Stimulated activated naive CD8-positive, alpha-beta T cell treated with anti-CD3 and anti-CD28 coated beads, Interleukin-15, amount 100 ng/mL, for 72 hours (primary cell): ENCODE data around the gene GLRX3.

Source experiments
- ATAC-seq: fragments of 150-1000 bp; cut with Tn5 transposase; 2 replicates; pipeline ENCODE4 v1.10.0; 2021; ENCODE audit warnings: mild to moderate bottlenecking, moderate library complexity
- DNase-seq, 2 donors: peaks; one replicate each; pipeline ENCODE4 v3.0.0; 2021 to 2022
- H3K27ac Mint-ChIP-seq, 2 donors: one replicate each; pipeline ENCODE4 v1.8.0; 2022; ENCODE audit warnings: mild to moderate bottlenecking in 2 of 2, mixed read lengths in 2 of 2, moderate library complexity in 2 of 2
- H3K27me3 Mint-ChIP-seq: one replicate; pipeline ENCODE4 v1.8.0; 2022; ENCODE audit warnings: mixed read lengths
- H3K4me1 Mint-ChIP-seq: one replicate; pipeline ENCODE4 v1.8.0; 2022; ENCODE audit warnings: mild to moderate bottlenecking, mixed read lengths
- H3K4me3 Mint-ChIP-seq, 2 donors: one replicate each; pipeline ENCODE4 v1.8.0; 2022; ENCODE audit warnings: mild to moderate bottlenecking in 2 of 2, mixed read lengths in 2 of 2, moderate library complexity in 1 of 2
- H3K9me3 Mint-ChIP-seq, 2 donors: one replicate each; pipeline ENCODE4 v1.8.0; 2022; ENCODE audit warnings: mixed read lengths in 2 of 2

The GLRX3 gene

DNA sequence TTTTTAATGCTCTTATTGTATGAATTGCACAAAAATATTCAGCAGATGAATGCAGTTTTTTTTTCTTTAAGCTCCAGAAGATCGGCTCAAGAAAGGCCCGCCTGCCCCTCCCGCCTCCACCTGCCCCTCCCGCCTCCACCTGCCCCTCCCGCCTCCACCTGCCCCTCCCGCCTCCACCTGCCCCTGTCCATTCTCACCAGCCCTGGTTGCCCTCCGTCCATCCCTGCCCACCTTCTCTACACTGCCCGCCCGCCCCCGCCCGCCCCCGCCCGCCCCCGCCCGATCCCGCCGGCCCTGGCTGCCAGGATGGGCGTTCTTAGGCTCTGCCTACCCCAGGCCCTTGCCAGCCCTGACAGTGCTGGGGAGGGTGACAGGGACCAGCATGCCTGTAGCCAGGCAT is 67.4 kb downstream of the GLRX3 start:
- H3K4me1 Mint-ChIP-seq: no peaks in the 10 kb centered on the region
- no peak overlapping the region for H3K4me3 Mint-ChIP-seq
- ATAC-seq (peak; percentile 29), DNase-seq (no peak)
- no peaks in the 10 kb centered on the region for H3K9me3 Mint-ChIP-seq
- peaks cover 9% of the 10 kb centered on the region for H3K27me3 Mint-ChIP-seq
- no peak overlapping the region for H3K27ac Mint-ChIP-seq

DNA sequence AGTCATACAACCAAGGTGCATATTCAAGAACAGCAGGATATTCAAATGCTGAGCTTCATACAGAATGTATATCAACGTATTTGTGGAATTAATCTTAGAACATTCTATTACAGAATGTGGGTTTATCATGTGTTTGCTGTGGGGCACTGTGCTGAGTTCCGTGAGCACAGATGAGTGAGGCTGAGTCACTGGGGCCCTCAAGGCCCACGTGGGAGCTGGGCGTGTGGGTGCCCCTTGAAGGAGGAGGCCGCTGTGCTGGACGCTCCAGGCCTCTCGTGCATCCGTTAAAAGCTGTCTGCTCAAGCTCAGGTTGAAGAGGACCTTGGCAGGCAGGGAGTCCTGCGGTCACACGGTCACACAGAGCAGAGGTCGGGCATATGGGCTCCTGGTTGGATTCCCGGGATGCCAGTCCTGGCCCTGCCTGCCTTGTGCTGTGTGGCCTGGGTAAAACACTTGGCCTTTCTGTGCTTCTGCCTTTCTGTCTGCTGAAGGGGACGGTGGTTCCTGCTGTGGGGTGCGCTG is 70.1 kb downstream of the GLRX3 start:
- Mint-ChIP-seq H3K27ac (no peak overlapping the region), H3K4me3 (no peak overlapping the region), H3K9me3 (no peaks in the 10 kb centered on the region), H3K4me1 (no peaks in the 10 kb centered on the region), H3K27me3 (peaks cover 4% of the 10 kb centered on the region)
- ATAC-seq: no peak
- DNase-seq: no peak

DNA sequence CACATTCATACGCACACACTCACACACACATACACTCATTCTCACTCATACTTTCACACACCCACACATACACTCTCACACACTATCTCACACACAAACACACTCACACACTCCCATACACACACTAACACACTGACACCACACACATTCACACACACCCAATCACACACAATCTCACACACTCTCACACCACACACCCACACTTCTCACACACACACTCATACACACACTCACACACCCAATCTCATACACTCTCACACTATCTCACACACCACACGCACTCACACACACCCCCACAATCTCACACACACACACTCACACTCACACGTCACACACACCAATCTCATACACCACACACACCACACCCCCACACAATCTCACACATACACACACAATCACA is 71.0 kb downstream of the GLRX3 start:
- Mint-ChIP-seq H3K4me1 (no peaks in the 10 kb centered on the region), H3K27ac (no peak overlapping the region), H3K9me3 (no peaks in the 10 kb centered on the region), H3K4me3 (no peak overlapping the region), H3K27me3 (no peaks in the 10 kb centered on the region)
- DNase-seq (no peak), ATAC-seq (no peak)

DNA sequence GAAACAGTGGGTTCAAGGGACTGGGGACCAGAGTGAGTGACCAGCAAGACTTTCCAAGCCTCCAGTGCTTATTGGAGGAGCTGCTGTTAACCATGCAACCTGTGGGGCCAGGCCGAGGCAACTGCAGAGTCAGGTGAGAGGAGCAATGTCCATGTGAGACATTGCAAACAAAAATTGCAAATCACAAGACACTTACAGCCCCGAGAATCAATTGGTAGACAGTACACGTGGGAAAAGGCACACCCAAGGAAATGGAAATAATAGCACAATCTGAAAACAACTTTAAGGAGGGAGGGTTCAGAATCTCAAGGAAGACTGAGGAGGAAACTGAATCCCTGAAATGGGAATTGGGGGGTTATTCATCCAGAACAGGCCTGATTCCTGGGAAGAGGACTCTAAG is 72.6 kb downstream of the GLRX3 start:
- H3K4me3 Mint-ChIP-seq: no peak overlapping the region
- ATAC-seq (no peak), DNase-seq (no peak)
- H3K4me1 Mint-ChIP-seq: no peaks in the 10 kb centered on the region
- H3K27me3 Mint-ChIP-seq: no peaks in the 10 kb centered on the region
- no peak overlapping the region for H3K27ac Mint-ChIP-seq
- no peaks in the 10 kb centered on the region for H3K9me3 Mint-ChIP-seq

DNA sequence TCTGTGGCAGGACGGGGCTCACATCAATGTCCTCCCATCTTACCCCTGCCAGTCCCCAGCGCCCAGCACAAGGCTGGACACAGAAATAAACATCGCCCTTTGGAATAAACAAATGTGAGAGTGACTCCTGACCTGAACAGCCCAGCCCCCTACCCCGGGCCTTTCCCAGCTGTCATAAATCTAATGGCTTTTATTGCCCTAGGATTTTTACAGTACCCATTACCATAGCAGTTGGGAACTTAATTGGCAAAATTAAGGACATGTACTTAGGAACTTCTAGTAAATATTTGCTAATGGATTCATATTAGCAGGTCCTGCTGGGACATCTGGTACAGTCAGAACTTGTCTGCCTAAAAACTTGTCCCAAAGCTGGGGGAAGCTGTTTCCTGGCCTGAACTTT is 76.6 kb downstream of the GLRX3 start:
- no peaks in the 10 kb centered on the region for H3K4me1 Mint-ChIP-seq
- peaks cover 0 to 10% of the 10 kb centered on the region in 2 donors for H3K9me3 Mint-ChIP-seq
- no peak for DNase-seq
- no peak for ATAC-seq
- H3K4me3 Mint-ChIP-seq: no peak overlapping the region
- no peak overlapping the region for H3K27ac Mint-ChIP-seq
- no peaks in the 10 kb centered on the region for H3K27me3 Mint-ChIP-seq

DNA sequence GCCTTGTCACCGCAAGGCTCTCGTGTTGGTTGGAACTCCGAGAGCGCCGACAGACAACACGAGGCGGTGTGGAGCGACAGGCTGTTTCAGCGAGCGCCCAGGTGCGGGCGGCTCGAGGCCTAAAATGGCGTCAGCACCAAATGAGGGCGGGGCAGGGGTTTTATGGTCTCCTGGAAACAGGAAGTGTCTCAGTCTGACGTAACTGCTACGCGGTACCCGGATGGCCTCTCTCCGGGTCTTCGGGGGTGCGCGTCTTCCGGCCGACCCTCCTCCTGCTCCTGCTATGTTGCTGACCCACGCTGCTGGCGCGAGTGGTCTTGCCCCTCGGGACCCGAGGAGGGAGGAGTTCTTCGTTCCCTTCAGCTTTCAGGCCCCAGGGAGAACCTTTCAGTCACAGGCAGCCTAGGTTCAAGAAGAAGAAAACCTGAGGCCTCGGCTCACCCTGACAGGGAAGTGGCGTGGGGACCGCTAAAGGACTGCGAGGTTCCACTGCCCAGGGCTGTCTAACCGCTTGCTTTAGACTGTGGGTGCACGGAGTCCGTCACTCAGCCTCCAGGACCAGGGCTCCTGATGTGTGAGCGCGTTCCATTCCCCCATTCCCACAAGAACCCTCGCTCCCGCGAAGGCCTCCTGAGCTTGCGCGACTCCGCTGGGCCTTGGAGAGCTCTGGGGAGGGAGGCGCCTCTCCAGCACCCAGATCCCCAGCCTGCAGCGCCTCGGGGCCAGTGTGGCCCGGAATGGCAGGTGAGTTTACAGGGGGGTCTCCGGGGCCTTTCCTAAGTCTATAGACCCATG is 77.3 kb downstream of the GLRX3 start:
- H3K27ac Mint-ChIP-seq: no peak overlapping the region
- no peak for ATAC-seq
- H3K4me3 Mint-ChIP-seq: no peak overlapping the region
- H3K27me3 Mint-ChIP-seq: no peaks in the 10 kb centered on the region
- no peak for DNase-seq
- H3K4me1 Mint-ChIP-seq: no peaks in the 10 kb centered on the region
- H3K9me3 Mint-ChIP-seq: peaks cover 0 to 10% of the 10 kb centered on the region in 2 donors

DNA sequence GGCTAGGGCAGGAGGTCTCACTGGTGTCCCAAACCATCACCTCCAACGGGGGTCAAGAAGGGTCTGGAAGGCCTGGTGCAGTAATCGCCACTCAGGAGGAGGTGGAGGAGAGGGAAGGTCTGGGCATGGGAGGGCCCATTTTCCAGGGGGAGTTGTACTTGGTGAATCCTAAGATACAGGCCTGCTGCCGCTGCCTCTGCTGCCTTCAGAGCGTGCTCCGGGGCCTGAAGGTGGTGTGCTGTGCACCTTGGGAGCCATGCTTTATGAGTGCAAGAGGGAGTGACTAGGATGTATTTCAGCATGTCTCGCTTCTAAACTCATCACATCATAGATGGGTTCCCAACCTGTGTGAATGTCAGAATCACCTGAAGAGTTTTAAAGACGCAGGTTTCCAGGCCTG is 78.2 kb downstream of the GLRX3 start:
- peaks cover 0 to 10% of the 10 kb centered on the region in 2 donors for H3K9me3 Mint-ChIP-seq
- ATAC-seq: no peak
- DNase-seq: no peak
- no peak overlapping the region for H3K4me3 Mint-ChIP-seq
- no peak overlapping the region for H3K27ac Mint-ChIP-seq
- no peaks in the 10 kb centered on the region for H3K4me1 Mint-ChIP-seq
- no peaks in the 10 kb centered on the region for H3K27me3 Mint-ChIP-seq

DNA sequence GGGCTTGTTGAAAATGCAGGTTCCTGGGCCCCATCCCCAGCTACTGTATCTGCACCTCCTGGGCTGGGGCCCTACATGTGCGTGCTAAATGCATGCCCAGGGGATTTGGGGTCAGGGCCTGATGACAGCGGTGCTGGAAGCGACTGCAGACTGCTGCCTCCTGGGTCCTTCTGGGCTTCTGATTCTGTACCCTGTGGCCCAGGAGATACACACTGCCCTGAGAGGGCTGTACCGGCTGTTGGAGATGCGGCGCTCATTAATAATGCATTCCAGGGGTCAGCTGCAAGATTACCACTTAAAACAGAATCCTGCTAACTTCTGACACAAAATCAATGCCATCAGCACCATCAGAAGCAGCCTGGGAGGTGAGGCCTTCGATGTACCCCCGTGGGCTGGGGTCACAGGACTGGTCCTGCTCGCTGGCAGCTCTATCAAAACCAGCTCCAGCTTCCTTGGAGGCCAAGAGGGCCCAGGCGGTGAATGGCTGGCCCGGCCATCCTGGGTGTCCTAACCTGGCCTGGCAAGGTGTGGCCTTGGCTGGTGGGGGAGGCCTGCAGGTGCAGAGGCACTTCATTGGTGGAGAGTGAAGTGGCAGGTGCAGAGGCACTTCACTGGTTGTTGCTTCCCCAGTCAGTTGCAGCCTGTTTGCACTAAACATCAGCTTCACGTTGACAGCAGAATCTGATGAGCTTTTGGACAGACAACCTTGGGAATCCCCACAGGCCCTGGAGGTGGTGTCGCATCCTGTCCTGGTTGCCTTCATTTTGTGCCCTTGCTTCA is 79.2 kb downstream of the GLRX3 start:
- peaks cover 0 to 10% of the 10 kb centered on the region in 2 donors for H3K9me3 Mint-ChIP-seq
- no peaks in the 10 kb centered on the region for H3K27me3 Mint-ChIP-seq
- DNase-seq: no peak
- no peak for ATAC-seq
- H3K27ac Mint-ChIP-seq: no peak overlapping the region
- no peaks in the 10 kb centered on the region for H3K4me1 Mint-ChIP-seq
- H3K4me3 Mint-ChIP-seq: no peak overlapping the region

DNA sequence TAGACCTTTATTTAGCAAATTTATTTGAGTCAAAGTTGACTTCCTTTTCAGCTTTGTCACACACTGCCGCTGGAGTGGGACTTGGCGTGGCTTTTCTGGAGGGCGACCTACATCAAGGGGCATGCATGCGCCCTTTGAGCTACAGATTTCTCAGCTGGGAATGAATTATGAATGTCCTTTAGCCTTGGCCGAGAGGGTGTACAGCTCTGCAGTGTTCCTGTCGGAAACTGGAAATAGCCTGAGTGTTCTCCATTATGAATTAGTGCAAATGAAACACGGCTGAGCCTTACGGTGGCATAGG is 79.7 kb downstream of the GLRX3 start:
- H3K27ac Mint-ChIP-seq: no peak overlapping the region
- DNase-seq (no peak), ATAC-seq (no peak)
- no peak overlapping the region for H3K4me3 Mint-ChIP-seq
- H3K27me3 Mint-ChIP-seq: no peaks in the 10 kb centered on the region
- H3K4me1 Mint-ChIP-seq: no peaks in the 10 kb centered on the region
- peaks cover 0 to 10% of the 10 kb centered on the region in 2 donors for H3K9me3 Mint-ChIP-seq

DNA sequence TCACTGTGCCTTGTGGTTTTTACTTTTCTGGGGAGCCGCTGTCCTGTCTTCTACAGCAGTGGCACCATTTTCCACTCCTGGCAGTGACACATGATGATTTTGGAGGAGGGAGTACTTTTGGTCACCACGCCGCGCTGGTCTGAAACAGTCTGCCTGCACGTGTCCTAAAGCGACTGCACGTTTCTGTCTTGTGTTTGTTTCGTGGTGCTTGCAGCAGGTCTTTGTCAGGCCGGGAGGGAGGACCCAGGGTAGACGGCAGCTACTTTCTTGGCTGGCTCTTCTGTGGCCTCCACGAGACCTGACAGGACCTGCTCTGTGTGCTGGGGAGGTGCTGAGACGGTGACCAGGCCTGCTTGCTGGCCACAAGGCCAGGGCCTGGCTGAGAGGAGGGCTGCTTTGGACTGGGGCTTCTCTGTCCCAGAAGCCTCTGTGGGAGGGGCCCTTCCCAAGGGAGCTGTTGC is 82.0 kb downstream of the GLRX3 start:
- no peaks in the 10 kb centered on the region for H3K4me1 Mint-ChIP-seq
- no peak overlapping the region for H3K4me3 Mint-ChIP-seq
- ATAC-seq (no peak), DNase-seq (no peak)
- no peak overlapping the region for H3K27ac Mint-ChIP-seq
- H3K27me3 Mint-ChIP-seq: no peaks in the 10 kb centered on the region
- peaks cover 0 to 10% of the 10 kb centered on the region in 2 donors for H3K9me3 Mint-ChIP-seq

DNA sequence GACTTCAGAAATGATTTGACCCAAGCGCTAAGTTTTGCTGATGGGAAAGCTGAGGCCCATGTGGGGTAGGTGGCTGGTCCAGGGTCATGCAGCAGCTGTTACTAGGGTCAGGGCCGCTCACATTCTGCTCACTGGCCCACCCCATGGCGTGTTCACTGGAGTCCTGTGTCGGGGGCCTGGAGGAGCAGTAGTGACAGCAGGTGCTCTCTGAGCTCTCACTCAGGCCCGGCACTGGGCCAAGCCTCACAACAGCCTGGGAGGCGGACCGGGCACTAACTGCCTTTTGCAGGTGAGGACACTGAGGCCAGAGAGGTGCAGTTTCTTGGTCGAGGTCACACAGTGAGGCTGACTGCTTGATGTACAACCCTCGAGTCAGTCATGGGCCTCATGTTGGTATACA is 82.7 kb downstream of the GLRX3 start:
- H3K27ac Mint-ChIP-seq: no peak overlapping the region
- no peak overlapping the region for H3K4me3 Mint-ChIP-seq
- ATAC-seq: no peak
- no peaks in the 10 kb centered on the region for H3K4me1 Mint-ChIP-seq
- no peaks in the 10 kb centered on the region for H3K27me3 Mint-ChIP-seq
- peaks cover 0 to 10% of the 10 kb centered on the region in 2 donors for H3K9me3 Mint-ChIP-seq
- DNase-seq: no peak

DNA sequence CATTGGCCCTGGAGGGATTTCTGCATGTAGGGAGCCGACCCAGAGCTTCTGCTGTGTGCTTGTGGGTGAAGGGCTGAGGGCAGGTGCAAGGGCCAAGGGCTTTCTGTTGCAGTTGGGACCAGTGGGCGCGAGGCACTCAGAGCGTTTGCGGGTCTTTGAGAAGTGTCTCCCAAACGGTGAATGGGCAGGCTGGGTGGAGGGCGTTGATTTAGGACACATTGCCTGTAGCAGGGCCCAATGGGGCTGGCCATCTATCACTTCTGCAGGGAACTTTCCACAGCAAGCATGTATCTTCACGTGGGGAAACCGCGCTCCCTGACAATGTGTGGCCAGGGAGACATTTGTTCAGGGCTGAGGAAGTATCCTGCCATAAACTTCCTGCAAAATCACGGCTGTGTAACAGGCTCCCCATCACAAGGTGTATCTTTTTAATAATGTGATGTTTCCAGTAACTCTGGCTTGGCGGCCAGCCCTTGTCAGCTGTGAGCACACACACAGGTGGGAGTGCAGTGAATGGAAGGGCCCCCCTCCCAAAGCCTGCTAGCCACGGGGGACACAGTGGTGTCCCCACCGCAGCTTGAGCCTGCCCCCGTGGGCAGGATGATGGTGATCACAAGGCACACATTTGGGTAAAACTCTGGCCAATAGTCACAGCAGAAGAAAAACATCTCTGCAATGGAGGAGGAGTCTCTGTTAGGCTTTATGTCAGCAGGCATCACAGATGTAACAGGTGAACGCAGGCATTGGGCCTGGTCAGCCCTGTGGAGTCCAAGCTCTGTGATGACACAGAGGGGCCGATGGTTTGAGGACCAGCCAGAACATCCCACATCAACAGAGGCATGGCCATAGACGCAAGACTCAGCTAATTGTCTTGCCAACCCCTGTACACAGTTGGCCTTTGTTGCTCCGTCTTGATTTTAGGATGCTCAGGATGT is 84.3 kb downstream of the GLRX3 start:
- Mint-ChIP-seq H3K27me3 (no peaks in the 10 kb centered on the region), H3K4me1 (no peaks in the 10 kb centered on the region), H3K27ac (peak overlapping the region in 1 of 2 donors; percentile 40), H3K9me3 (no peaks in the 10 kb centered on the region), H3K4me3 (no peak overlapping the region)
- DNase-seq (no peak), ATAC-seq (no peak)

DNA sequence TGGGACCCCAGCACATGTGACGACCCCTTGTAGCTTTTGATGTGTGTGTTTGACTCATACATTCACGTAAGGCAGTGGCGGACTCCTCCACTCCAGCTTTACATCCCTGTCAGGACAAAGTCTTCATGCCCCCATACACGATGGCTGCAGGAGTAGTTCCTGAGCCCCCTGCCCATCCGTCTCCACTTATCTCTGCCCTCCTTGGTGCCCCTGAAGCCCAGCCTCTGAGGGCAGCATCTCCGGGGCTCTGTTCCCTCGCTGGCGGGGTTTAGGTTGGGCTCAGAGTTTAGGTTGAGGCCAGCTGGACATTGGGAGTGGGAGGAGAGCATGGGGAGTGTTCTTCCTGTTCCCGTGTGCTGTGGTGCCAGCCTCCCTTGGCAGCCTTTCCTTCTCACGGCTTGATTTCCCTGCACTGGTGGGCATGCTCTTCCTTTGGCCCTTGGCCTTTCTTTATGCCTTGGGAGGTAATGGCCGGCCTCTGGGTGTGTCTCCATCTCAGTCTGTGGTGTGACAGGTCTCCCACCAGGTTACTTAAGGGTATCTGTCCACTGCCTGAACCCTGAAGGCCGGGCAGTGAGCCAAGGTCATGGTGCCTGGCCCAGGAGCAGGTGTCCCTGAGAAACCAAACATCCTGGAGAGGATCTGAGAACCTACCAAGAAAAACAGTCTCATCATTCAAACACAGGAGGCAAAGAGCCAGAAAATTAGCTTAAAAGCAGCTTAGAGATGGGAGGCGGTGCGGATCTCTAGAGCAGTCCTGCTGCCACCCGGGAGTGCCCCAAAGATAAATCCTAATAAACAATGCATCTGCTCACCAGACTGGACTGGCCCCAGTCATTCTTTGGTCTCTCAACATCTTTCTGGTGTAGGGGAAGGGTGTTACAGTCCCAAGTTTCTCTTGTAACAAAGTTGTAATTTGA is 85.5 kb downstream of the GLRX3 start:
- Mint-ChIP-seq H3K27ac (no peak overlapping the region), H3K27me3 (peaks cover 6% of the 10 kb centered on the region), H3K4me1 (no peaks in the 10 kb centered on the region), H3K9me3 (peaks cover 0 to 10% of the 10 kb centered on the region in 2 donors), H3K4me3 (no peak overlapping the region)
- ATAC-seq: no peak
- no peak for DNase-seq

DNA sequence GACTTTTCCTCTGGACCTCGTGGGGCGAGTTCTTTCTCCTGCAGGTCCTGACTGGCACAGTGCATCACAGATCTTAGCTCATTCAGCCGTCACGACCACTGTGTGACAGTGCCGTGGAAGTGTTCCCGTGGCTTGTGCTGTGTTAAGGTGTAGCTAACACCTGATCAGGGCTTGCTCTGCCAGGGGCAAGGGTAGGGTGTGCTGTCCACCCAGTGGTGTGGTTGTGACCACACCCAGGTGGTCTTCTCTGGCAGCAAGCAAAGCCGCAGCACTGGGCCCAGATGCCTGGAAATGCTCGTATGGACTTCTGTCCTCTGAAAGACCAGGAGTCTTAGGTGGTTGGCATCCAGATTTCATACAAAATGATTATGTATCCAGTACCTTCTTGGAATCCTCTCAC is 86.2 kb downstream of the GLRX3 start:
- ATAC-seq: no peak
- DNase-seq: no peak
- Mint-ChIP-seq H3K4me3 (no peak overlapping the region), H3K4me1 (no peaks in the 10 kb centered on the region), H3K9me3 (peaks cover 4 to 17% of the 10 kb centered on the region in 2 donors), H3K27me3 (peaks cover 7% of the 10 kb centered on the region), H3K27ac (no peak overlapping the region)

DNA sequence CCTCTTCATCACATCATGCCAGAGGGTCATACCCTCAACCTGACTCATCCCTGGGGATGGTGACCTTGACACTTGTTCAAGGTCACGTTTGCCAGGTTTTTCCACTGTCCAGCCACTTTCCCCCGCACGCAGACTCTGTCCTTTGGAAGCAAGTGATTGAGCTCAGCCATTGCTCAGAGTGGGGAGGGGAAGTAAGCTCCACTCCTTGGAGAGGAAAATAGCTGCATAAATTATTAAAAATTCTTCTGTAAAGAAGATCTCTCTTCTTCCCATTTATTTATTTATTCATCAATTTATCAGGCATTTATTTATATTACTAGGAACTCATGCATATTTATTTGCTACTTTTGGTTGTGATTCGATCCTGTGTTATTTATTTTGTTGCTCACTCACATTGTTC is 88.0 kb downstream of the GLRX3 start:
- Mint-ChIP-seq H3K27me3 (peaks cover 7% of the 10 kb centered on the region), H3K9me3 (peaks cover 15 to 28% of the 10 kb centered on the region in 2 donors), H3K4me1 (no peaks in the 10 kb centered on the region), H3K4me3 (no peak overlapping the region), H3K27ac (no peak overlapping the region)
- DNase-seq: no peak
- ATAC-seq: no peak
